ENCODE results near the gene NMNAT1. TPM values are rescaled to one million over a fixed set of nuclear protein-coding genes. Genes with fewer than 3 reads are reported as not detected.

The NMNAT1 gene
- total RNA-seq, 2 experiments from 2014 or later: 6.5 to 10.0 TPM

- CTCF ChIA-PET: interaction anchor here (0.7 to 1.3 kb wide), 6 partner anchors 14 to 177 kb away, joined by 3 to 4 read pairs (median 3); partner anchors contain the start of genes KIF1B, LZIC and NMNAT1
- H3K4me3 Mint-ChIP-seq: peak within 1 kb of the TSS; percentile 87
- no peaks in the 10 kb centered on the region for H3K27me3 Mint-ChIP-seq
- peak; percentile 98 for DNase-seq
- H3K4me1 Mint-ChIP-seq: peaks cover 24% of the 10 kb centered on the region
- peak within 1 kb of the TSS; percentile 90 for H3K27ac Mint-ChIP-seq
- H3K9me3 Mint-ChIP-seq (ENCODE audit: low read depth): no peaks in the 10 kb centered on the region
- ATAC-seq: peak; percentile 98
- peaks cover 2% of the 10 kb centered on the region for H3K36me3 Mint-ChIP-seq
Measured at GRCh38 chr1:10032590-10033358, 89.5 kb downstream of the NMNAT1 start, which contains the start of gene UBE4B. Gene UBE4B, plus strand, starts transcription at chr1:10032958. Its CDS starts 713 bp downstream, at chr1:10033671.

- peaks cover 3% of the 10 kb centered on the region for H3K36me3 Mint-ChIP-seq
- CTCF ChIA-PET: interaction anchor here (0.7 to 1.3 kb wide), 6 partner anchors 13 to 177 kb away, joined by 3 to 4 read pairs (median 3); partner anchors contain the start of genes KIF1B, LZIC and NMNAT1
- H3K4me1 Mint-ChIP-seq: peaks cover 24% of the 10 kb centered on the region
- ATAC-seq (peak; percentile 25), DNase-seq (peak; percentile 51)
- H3K4me3 Mint-ChIP-seq: peak overlapping the region; percentile 87
- no peaks in the 10 kb centered on the region for H3K9me3 Mint-ChIP-seq (ENCODE audit: low read depth)
- peak overlapping the region; percentile 90 for H3K27ac Mint-ChIP-seq
- no peaks in the 10 kb centered on the region for H3K27me3 Mint-ChIP-seq
Measured at GRCh38 chr1:10033359-10033845, 90.1 kb downstream of the NMNAT1 start.

Small RNA genes within 50 kb of the gene (microRNA-seq; reads per million reads assigned to microRNA genes)
- gene MIR5697: 4.3 reads per million, percentile 5 among the genes with 10 or more reads in this experiment

Other genes starting within 250 kb of the NMNAT1 start
- 10 to 100 TPM; 81.5 to 99.3 TPM for gene CLSTN1, start 119.5 kb upstream of the NMNAT1 start, total RNA-seq
- 10 to 100 TPM; 10.9 to 15.8 TPM for gene CTNNBIP1, start 33.2 kb upstream of the NMNAT1 start, total RNA-seq
- 10 to 100 TPM; 25.0 to 27.7 TPM for gene LZIC, start 84 bp upstream of the NMNAT1 start, total RNA-seq
- not detected for gene RBP7, start 53.8 kb downstream of the NMNAT1 start, total RNA-seq
- 10 to 100 TPM; 28.7 to 30.4 TPM for gene UBE4B, start 89.5 kb downstream of the NMNAT1 start, total RNA-seq